Neural cell (in vitro differentiated cells): ENCODE results near the gene LARGE1. TPM values are rescaled to one million over a fixed set of nuclear protein-coding genes. Genes with fewer than 3 reads are reported as not detected.

ENCODE experiments used
- H2AFZ ChIP-seq: fragments of 200-600, 300-800 bp; sonication (generic), shearing (Covaris generic); 2 replicates; pipeline ENCODE4 v1.6.0; 2014; ENCODE audit warnings: low read depth, mild to moderate bottlenecking, antibody characterized with exemption, low read length, moderate library complexity
- H3F3A ChIP-seq: fragments of 200-600 bp; shearing (Covaris generic); 2 replicates; pipeline ENCODE4 v1.6.1; 2016; ENCODE audit warnings: mild to moderate bottlenecking, moderate library complexity, mixed read lengths, antibody characterized with exemption, low read length; ENCODE audit not compliant: insufficient read depth, poor library complexity, severe bottlenecking
- H3K27ac ChIP-seq: fragments of 200-600, 300-800 bp; sonication (generic), shearing (Covaris generic); 2 replicates; pipeline ENCODE4 v1.5.1; 2014; ENCODE audit warnings: mild to moderate bottlenecking, low read length, moderate library complexity
- H3K27me3 ChIP-seq: fragments of 300-800, 200-600 bp; sonication (generic), shearing (Covaris generic); 2 replicates; pipeline ENCODE4 v1.6.0; 2014; ENCODE audit warnings: mild to moderate bottlenecking, low read depth, low read length, moderate library complexity; ENCODE audit not compliant: insufficient read depth
- H3K36me3 ChIP-seq: fragments of 300-800, 200-600 bp; sonication (generic), shearing (Covaris generic); 2 replicates; pipeline ENCODE4 v1.5.1; 2014; ENCODE audit warnings: mild to moderate bottlenecking, antibody characterized with exemption, low read length, moderate library complexity; ENCODE audit not compliant: insufficient read depth
- H3K4me2 ChIP-seq: fragments of 300-800, 200-600 bp; sonication (generic), shearing (Covaris generic); 2 replicates; pipeline ENCODE4 v1.6.0; 2014; ENCODE audit warnings: mild to moderate bottlenecking, low read length
- H3K4me3 ChIP-seq: fragments of 300-800, 200-600 bp; sonication (generic), shearing (Covaris generic); 2 replicates; pipeline ENCODE4 v1.5.1; 2014; ENCODE audit warnings: mild to moderate bottlenecking, low read length, moderate library complexity
- H3K79me2 ChIP-seq: fragments of 200-600 bp; shearing (Covaris generic); replicated peaks from 2 replicates; pipeline ENCODE4 v1.6.0; 2014; ENCODE audit warnings: mild to moderate bottlenecking, low read length, moderate library complexity; ENCODE audit not compliant: insufficient read depth
- H3K9ac ChIP-seq: fragments of 300-800, 200-600 bp; sonication (generic), shearing (Covaris generic); 2 replicates; pipeline ENCODE4 v1.6.1; 2016; ENCODE audit warnings: mild to moderate bottlenecking, low read length, mixed read lengths
- H3K9me2 ChIP-seq: fragments of 200-600 bp; shearing (Covaris generic); 2 replicates; pipeline ENCODE4 v1.6.1; 2016; ENCODE audit warnings: mild to moderate bottlenecking, low read length, mixed read lengths; ENCODE audit not compliant: insufficient read depth
- H3K9me3 ChIP-seq: fragments of 200-600, 300-800 bp; sonication (generic), shearing (Covaris generic); 2 replicates; pipeline ENCODE4 v1.6.1; 2016; ENCODE audit warnings: mild to moderate bottlenecking, mixed run types, low read length, moderate library complexity, mixed read lengths
- H4K20me1 ChIP-seq: fragments of 200-600 bp; shearing (Covaris generic); 2 replicates; pipeline ENCODE4 v1.6.1; 2016; ENCODE audit warnings: mild to moderate bottlenecking, mixed run types; ENCODE audit not compliant: insufficient read depth
- EP300 ChIP-seq: fragments of 450-650 bp; conservative IDR thresholded peaks from 2 replicates; pipeline ENCODE4 v1.6.1; 2014; ENCODE audit warnings: antibody characterized with exemption, mild to moderate bottlenecking, moderate library complexity; ENCODE audit not compliant: poor library complexity, severe bottlenecking
- EZH2 ChIP-seq: fragments of 200-600, 300-800 bp; shearing (Covaris generic), sonication (generic); IDR thresholded peaks from 2 replicates; pipeline ENCODE4 v1.6.1; 2014; ENCODE audit warnings: antibody characterized with exemption, low read length, borderline replicate concordance, mild to moderate bottlenecking; ENCODE audit not compliant: insufficient read depth, poor library complexity, severe bottlenecking
- MXI1 ChIP-seq: fragments of 450-650 bp; conservative IDR thresholded peaks from 2 replicates; pipeline ENCODE4 v1.6.1; 2014; ENCODE audit warnings: antibody characterized with exemption, mild to moderate bottlenecking; ENCODE audit not compliant: poor library complexity, severe bottlenecking
- POLR2AphosphoS5 ChIP-seq: IDR thresholded peaks from 2 replicates; pipeline ENCODE4 v1.6.1; 2012
- RAD21 ChIP-seq: fragments of 450-650 bp; conservative IDR thresholded peaks from 2 replicates; pipeline ENCODE4 v1.6.1; 2014; ENCODE audit warnings: antibody characterized with exemption, mild to moderate bottlenecking, moderate library complexity
- SMC3 ChIP-seq: fragments of 450-650 bp; conservative IDR thresholded peaks from 2 replicates; pipeline ENCODE4 v1.6.1; 2014; ENCODE audit warnings: antibody characterized with exemption, mild to moderate bottlenecking, moderate library complexity; ENCODE audit not compliant: poor library complexity
- TAF1 ChIP-seq: IDR thresholded peaks from 2 replicates; pipeline ENCODE4 v1.6.1; 2012; ENCODE audit warnings: low read depth
- polyA plus RNA-seq: library from polyadenylated mRNA; depleted of rRNA; stranded (reverse); fragments of >200 nt; gene quantifications from 2 replicates; pipeline ENCODE4 v1.2.3, GENCODE V29; 2014
- TF ChIP-seq, protein P1 (sequence below): IDR thresholded peaks from 2 replicates; pipeline ENCODE4 v1.6.1; 2012; ENCODE audit warnings: borderline replicate concordance
- TF ChIP-seq, protein P2 (sequence below): fragments of 450-650 bp; IDR thresholded peaks from 2 replicates; pipeline ENCODE4 v1.5.1; 2014; ENCODE audit warnings: antibody characterized with exemption, mild to moderate bottlenecking, moderate library complexity; ENCODE audit not compliant: poor library complexity, severe bottlenecking

The LARGE1 gene
- polyA plus RNA-seq, 1 donor from 2014 or later, result 27.5 TPM

DNA sequence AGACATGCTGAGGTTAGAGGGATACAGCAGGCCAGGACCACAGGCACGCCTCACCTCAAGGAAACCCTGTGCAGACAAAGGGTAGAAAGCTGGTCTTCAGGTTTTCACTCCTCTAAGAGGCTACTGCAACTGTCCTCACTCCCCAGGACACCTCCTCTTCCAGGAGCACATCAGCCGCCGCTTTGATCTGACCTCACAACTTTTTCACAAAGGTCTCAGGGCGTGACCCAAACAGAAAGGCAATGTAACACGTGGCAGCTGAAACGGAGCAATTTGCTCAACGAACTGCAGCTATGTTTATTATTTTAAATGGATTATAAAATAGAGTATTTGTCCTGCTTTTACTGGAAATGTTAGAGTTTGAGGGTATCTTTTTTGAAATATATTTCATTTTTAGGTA, 46.1 kb downstream of the LARGE1 start:
- TF ChIP-seq TAF1 (no peak), EZH2 (no peak), EP300 (no peak), MXI1 (no peak), POLR2AphosphoS5 (no peak), SMC3 (no peak), RAD21 (no peak)
- TF ChIP-seq, protein P1, sequence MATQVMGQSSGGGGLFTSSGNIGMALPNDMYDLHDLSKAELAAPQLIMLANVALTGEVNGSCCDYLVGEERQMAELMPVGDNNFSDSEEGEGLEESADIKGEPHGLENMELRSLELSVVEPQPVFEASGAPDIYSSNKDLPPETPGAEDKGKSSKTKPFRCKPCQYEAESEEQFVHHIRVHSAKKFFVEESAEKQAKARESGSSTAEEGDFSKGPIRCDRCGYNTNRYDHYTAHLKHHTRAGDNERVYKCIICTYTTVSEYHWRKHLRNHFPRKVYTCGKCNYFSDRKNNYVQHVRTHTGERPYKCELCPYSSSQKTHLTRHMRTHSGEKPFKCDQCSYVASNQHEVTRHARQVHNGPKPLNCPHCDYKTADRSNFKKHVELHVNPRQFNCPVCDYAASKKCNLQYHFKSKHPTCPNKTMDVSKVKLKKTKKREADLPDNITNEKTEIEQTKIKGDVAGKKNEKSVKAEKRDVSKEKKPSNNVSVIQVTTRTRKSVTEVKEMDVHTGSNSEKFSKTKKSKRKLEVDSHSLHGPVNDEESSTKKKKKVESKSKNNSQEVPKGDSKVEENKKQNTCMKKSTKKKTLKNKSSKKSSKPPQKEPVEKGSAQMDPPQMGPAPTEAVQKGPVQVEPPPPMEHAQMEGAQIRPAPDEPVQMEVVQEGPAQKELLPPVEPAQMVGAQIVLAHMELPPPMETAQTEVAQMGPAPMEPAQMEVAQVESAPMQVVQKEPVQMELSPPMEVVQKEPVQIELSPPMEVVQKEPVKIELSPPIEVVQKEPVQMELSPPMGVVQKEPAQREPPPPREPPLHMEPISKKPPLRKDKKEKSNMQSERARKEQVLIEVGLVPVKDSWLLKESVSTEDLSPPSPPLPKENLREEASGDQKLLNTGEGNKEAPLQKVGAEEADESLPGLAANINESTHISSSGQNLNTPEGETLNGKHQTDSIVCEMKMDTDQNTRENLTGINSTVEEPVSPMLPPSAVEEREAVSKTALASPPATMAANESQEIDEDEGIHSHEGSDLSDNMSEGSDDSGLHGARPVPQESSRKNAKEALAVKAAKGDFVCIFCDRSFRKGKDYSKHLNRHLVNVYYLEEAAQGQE, result no peak
- TF ChIP-seq, protein P2, sequence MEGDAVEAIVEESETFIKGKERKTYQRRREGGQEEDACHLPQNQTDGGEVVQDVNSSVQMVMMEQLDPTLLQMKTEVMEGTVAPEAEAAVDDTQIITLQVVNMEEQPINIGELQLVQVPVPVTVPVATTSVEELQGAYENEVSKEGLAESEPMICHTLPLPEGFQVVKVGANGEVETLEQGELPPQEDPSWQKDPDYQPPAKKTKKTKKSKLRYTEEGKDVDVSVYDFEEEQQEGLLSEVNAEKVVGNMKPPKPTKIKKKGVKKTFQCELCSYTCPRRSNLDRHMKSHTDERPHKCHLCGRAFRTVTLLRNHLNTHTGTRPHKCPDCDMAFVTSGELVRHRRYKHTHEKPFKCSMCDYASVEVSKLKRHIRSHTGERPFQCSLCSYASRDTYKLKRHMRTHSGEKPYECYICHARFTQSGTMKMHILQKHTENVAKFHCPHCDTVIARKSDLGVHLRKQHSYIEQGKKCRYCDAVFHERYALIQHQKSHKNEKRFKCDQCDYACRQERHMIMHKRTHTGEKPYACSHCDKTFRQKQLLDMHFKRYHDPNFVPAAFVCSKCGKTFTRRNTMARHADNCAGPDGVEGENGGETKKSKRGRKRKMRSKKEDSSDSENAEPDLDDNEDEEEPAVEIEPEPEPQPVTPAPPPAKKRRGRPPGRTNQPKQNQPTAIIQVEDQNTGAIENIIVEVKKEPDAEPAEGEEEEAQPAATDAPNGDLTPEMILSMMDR, result no peak
- H2AFZ ChIP-seq, result no peak overlapping the region
- H3K4me2 ChIP-seq, result no peak overlapping the region
- no peak overlapping the region for H3K27ac ChIP-seq
- H3K9me3 ChIP-seq, result no peaks in the 10 kb centered on the region
- no peaks in the 10 kb centered on the region for H3K27me3 ChIP-seq
- no peaks in the 10 kb centered on the region for H3K79me2 ChIP-seq
- H3K9ac ChIP-seq, result no peak overlapping the region
- no peaks in the 10 kb centered on the region for H3K9me2 ChIP-seq
- no peaks in the 10 kb centered on the region for H4K20me1 ChIP-seq
- no peak overlapping the region for H3K4me3 ChIP-seq
- H3F3A ChIP-seq, result no peaks in the 10 kb centered on the region
- H3K36me3 ChIP-seq, result no peaks in the 10 kb centered on the region

DNA sequence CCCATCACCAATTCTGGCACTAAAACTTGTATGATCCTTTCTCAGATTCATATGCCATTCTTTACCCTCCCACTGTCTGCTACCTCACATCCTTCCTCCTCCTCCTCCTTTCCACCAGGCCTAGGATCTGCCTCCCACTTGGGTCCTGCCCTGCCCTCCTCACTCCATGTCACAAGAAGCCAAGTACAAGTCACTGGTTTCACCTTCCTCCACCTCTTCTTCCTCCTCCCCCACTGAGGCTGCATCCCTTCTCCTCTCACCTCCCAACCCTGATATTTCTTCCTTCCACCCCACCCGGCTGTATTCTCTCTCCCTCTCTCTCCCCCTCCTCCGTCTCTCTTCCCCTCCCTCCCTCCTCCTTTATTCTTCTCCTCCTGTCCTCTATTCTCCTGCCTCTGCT, 46.6 kb downstream of the LARGE1 start:
- H3K27ac ChIP-seq, result no peak overlapping the region
- H3K4me3 ChIP-seq, result no peak overlapping the region
- no peaks in the 10 kb centered on the region for H3K27me3 ChIP-seq
- no peaks in the 10 kb centered on the region for H3K9me2 ChIP-seq
- H3K79me2 ChIP-seq, result no peaks in the 10 kb centered on the region
- no peak overlapping the region for H2AFZ ChIP-seq
- TF ChIP-seq SMC3 (no peak), MXI1 (no peak), RAD21 (no peak), POLR2AphosphoS5 (no peak), EP300 (no peak), TAF1 (no peak), EZH2 (no peak)
- TF ChIP-seq, protein P1, result no peak
- TF ChIP-seq, protein P2, result no peak
- H3F3A ChIP-seq, result no peaks in the 10 kb centered on the region
- no peaks in the 10 kb centered on the region for H4K20me1 ChIP-seq
- no peak overlapping the region for H3K9ac ChIP-seq
- H3K4me2 ChIP-seq, result no peak overlapping the region
- H3K9me3 ChIP-seq, result no peaks in the 10 kb centered on the region
- no peaks in the 10 kb centered on the region for H3K36me3 ChIP-seq
